Stimulated activated CD4-positive, alpha-beta T cell treated with anti-CD3 and anti-CD28 coated beads, TNF-alpha, amount 100 ng/mL, for 24 hours (primary cell): ENCODE data around the gene SGCG.

Experiments
- DNase-seq, 3 experiments: peaks; one replicate each; pipeline ENCODE4 v3.0.0-alpha.2; 2020; ENCODE audit warnings: low read depth in 3 of 3

The SGCG gene

DNA sequence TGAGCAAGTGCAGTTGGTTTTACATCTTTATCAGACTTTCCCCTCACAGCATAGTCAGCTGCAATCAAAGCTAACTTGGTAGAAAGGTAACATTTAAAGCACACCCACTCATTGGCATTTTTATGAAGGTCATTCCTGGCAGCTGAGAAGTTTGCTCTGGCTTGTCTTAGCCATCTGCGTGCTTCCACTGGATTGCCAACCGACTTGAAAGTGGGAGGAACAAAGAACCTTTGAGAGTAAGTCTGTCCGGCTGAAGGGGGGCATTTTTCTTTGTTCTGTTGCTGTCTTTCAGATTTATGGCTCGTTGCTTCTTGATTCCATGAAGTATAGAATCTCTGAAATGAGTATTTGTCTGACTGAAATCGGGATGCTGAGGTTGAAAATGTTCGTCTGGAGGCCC is 149.6 kb downstream of the SGCG start:
- no peak for DNase-seq

DNA sequence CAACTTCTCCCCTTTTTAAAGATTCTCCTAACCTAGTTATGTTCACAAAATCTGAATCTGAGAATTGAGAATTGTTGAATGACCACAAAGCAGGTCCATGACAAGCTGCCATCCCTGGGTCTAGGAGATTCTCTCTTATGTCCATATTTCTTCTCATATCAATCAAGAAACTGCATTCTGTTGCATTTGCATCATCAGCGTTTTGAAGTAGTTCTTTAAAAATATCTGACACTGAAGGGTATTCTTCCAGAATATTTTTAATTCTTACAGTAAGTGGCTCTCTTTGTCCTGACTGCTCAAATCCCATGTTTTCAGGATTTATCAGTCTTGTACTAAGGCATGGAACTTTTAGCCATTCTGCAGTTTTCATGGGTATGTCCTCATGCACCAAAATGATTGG is 158.4 kb downstream of the SGCG start:
- no peak for DNase-seq

DNA sequence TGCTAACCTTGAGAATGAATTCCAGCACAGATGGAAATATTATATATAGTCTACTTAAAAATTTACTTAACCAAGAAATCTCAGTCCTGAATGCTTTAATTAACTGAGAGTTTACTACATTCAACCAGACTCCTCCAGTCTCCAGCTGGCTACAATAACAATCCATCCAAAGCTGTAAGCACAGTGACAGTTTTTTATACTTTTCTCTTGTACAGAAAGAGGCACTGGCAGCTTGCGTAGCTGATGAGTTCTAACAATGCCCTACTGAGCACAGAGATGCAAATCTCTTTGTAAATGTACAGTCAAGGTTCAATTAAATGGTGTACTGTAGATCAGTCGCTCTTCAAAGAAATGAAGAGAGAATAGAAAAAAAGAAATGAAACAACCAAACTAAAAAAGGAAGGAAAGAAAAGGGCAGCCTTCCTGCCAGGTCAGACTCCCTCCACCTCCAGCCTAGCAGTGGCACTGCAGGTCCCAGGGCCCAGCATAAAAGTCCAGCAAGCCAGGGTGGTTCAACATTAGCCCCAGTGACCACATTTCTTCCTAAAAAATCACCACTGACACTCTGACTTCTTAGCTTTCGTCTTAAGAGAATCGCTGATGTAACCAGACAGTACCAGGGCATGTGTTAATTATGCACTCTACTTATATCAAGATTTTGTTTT is 164.3 kb downstream of the SGCG start:
- DNase-seq: no peak

DNA sequence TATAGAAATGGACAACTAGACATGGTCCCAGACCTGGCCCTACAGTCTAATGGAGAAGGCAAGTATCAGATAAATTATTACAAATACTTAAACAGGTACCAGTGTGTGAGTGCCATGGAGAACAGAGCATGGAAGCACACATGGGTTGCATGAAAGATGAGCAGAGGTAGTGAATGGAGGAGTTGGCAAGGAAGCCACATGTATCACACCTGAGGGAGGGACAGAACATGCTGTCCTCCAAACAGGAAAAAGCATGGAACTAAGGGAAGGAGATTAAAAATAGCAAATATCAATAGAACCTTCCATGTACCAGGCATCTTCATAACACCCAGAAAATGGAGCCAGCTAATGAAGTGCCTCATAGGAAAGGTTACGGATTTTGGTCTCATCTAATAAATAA is 166.8 kb downstream of the SGCG start:
- no peak for DNase-seq

DNA sequence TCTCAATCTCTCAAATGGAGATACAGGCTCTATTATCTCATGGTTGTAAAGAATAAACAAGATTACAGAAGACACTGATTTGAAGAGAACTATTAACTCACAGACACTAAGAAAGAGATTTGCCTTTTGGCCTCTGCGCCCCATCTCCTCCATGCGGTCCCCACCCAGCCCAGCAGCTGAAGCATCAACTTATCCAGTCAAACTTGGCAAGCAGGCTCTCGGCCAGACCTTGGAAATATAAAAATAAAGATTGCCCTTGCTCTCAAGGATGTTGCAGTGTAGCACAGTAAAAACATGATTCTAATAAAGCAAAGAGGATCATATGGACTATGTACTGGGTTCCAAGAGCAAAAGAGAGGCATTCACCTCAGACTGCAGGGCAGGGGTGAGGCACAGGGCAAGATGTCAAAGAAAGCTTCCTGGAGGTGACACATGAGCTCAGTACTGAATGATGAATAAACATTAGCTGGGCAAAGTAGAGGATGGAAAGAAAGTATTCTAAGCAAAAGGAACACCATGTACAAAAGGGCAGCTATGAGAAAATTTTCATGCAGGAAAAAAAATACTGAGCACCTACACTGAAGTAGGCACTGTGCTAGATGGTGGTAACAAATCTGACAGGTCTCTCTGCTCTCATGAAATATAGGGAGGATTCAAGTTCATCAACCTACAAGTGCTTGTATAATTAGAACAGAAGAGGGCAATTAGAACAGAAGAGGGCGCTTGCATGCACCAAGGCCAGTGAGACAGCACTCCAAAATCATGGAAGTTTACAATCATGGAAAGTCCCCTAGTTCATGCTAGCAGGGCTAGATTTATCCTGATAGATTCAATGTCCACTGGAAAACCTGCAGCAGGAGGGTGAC is 167.7 kb downstream of the SGCG start:
- DNase-seq: no peak

DNA sequence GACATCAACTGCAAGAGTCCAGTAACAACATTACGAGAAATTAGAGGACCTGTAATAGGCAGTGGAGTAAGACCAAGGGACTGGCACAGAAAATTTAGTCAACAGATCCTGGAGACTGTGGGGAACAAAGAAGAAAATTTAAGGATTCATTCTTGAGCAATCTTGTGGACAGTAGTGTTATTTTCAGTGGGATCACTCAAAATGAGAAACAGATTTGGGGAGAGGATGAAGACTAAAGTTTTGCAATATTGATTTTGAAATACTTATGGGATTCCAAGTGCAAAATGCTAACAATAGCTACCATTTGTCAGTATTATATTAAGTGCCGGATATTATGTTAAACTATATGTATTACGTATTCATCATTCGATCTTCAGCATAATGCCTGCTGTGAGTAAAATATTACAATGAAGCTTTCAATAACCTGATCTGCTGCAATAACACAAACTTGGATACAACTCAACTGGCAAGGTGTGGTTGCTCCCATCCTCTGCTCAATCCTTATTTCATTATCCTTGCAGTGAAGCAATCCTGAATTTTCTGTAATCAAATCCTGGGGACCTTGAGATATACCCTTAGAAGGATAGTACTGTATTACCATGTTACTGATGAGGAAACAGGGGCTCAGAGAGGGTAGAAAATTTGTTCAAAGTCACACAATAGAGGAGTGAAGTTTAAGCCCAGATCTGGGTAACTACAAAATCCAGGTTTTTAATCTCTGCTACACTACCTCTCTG is 168.6 kb downstream of the SGCG start:
- no peak for DNase-seq

DNA sequence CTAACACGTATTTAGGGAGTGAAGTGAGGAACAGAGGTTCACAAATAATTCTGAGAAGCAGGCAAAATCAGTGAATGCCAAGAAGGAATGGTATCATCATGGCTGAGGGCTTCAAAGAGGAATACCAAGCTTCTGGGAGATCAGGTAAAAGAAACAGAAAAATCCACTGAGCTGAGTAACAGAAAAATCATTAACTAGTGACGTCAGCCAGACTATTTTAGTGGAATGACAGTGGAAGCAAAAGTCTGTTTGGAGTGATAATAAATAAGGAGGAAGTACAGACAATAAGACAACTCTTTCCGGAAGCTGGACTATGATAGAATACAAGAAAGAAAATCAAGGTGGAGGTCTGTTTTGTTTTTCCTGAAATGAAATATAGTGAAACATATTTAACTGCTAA is 169.2 kb downstream of the SGCG start:
- DNase-seq: no peak

DNA sequence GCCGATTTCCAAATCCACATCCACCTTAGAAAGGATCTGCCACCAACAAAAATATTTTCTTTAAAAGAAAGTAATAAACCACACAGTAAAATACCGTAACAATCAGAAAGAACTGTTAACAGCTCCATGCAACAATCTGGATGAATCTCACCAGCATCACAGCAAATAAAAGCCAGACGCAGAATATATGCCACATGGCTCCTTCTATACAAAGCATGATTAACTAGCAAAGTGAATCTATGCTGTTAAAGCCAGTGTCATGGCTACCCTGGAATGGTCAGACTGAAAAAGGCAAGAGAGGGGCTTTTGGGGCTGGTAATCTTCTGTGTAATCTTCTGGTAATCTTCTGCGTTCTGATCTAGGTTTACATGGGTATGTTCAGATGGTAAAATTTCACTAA is 171.4 kb downstream of the SGCG start:
- DNase-seq: no peak

DNA sequence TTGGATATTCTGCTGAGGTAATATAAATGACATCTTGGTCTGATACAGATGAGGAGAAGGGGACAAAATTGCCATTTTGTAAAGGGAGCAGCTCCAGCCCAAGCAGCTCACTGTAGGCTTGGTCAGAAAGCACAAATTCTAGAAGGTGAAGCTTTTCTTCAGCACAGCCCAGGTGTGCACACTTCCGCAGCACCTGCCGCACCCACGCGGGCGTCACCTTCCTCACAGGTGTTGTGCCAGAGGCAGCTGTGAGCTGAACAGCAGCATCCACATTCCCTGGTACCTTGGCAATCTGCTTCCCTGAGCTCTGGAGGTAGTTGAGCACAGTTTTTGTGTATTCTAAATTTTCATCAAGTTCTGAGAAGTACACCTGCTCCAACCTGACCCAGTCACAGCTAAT is 173.7 kb downstream of the SGCG start:
- no peak for DNase-seq

DNA sequence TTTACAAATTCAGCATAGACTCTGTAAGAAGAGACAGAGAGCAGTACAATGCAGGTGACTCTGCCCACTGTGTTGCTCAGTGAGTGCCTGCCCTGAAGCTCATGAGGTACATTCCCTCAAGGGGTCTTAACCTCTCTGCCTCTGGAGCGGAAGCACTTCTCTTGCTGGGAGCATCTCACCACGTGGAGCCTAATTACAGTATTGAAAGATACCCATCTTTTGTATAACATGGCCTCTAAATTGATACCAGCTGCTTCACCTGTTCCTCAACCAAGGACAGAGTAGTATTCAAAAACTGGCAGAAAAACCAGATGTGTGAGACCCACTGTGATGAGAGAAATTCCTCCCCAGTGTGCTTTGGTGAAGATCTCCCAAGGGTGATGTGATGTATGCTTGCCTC is 175.6 kb downstream of the SGCG start:
- no peak for DNase-seq

DNA sequence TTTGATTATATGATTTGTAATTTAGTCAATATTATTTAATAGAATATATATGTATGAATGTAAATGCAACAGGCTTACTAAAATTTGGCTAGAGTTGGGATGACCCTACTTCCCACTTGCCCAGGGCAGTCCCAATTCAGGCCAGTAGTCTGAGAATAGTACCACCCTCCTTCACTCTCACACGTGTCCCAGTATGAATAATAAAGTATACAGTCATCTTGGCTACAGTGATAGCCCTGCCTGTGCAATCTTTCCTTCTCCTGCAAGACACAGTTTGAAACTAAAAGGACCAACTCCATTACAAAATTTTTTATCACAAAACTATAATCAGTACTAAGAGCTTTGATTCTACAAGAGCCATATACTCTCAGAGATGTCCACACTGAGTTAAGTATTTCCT is 176.6 kb downstream of the SGCG start:
- no peak for DNase-seq

DNA sequence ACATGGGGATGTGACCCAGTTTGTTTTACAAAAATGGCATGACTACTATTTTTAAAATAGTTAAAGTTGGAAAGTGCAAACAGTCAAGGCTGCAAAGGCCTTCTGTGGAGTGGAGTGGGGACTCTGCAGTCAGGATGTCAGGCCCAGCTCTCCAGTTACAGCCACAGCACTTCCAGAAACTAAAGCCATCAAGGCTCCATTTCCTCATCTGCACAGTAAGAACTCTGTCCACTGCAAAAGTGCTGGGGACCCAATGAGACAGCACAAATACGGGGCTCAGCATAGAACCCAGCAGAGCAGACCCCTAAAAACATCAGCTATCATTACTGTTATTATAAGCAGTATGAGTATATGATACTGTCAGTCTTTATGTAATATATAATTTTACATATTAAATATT is 179.1 kb downstream of the SGCG start:
- DNase-seq: no peak

DNA sequence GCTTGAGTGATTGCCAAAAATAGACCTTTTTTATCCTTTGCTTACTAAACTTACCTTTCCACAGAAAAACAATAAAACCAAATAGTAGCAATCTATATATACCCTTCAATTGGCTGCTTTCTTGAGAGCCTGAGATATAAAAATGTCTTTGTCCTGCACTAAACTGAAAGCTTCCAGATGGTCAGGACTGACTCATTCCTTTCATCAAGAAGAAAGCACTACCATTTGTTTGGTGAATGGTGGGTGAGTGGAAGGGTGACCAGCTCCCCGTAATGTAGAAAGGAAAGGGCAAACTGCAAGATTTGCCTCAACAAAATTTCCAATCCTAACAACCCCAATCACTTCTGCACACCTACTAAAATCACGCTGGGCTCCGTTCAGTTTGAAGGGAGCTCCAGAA is 184.9 kb downstream of the SGCG start:
- no peak for DNase-seq

DNA sequence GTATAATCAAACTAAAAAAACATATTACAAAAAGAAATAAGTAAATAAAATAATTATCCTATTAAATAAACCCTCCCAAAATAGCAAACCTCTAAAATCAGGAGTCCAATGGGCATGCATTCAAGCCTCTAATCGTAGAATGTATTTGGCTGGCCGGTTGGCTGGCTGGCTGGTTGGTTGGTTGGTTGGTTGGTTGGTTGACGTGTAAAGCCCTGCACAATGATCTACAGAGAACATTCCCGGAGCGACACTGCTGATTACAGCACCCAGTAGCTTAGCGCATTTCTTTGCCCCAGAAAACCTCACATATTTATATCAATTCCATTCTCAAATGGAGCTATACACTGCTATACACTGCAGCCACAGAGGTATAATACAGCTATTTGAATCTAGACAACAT is 187.1 kb downstream of the SGCG start:
- DNase-seq: no peak

DNA sequence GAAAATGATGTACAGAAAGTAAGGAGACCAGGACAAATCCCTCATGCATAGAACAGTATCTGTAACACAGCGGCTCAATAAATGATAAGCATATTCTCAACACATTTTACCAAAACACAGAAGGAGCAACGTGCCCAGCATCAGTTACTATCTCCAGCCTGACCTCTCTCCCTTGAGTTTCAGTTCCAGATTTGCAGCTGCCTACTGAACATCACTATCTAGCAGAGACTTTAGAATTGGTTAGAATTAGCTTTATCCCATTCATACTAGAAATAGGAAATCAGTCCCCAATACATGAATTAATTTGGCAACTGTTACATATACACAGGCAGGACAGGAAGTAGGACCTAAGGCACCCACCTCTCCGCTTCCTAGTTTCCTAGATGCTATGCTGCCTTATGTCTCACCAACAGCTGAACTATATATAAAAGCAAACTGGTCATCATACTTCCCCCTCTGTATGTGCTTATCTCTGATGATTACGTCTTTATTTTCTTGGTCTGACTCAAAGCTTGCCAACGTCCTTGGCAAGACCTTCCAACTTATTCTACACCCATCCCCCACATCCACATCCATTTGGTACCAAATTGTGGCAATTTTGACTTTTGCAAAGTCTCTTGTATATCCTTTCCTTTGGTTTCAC is 191.6 kb downstream of the SGCG start:
- DNase-seq: no peak
